ENCODE data around the gene HOMER1.

DNA sequence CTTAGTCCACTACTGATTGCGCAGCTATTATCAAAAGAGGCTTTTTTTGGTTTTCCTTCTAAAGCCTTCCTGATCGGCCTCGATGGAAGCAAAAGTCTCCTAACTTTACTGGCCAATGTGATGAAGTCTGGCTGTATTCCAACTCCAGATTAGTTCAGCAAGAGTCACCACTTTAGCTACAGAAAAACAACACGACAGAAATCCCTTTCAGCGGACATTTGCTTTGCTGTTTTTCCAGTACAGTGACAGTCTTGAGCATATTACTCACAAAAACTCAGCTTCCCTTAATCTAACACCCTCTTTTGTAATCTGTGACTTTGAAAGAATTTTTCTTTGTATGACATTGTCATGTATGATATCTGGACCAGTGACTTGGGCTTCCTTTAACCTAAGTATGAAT is 95.7 kb downstream of the HOMER1 start:
- TF ChIP-seq EZH2phosphoT487 (IDR thresholded peaks at IDR 0.05; ENCODE audit: borderline replicate concordance, low read length) (no peak), CTCF (conservative IDR thresholded peaks at IDR 0.05; ENCODE audit: low read depth, low read length) (no peak)
